ENCODE results near the gene MRPS6.

DNA sequence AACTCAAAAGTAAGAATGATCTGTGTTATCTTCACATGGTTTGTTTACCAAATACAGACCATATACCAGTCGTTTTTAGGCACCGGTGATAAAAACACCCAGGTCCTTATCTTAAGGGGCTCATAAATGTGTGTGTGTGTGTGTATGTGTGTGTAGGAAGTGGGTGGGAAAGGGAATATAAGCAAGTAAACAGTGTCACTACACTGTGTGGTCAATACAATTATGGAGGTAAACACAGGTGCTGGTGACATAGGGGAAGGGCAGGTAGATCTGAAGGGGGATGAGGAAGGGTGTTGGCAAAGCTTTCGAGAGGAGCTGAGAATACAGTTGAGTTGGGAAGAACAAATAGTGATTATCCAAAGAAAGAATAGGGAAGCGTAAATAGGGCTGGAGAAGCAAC is 19.1 kb upstream of the MRPS6 start:
- TF ChIP-seq, protein P1, sequence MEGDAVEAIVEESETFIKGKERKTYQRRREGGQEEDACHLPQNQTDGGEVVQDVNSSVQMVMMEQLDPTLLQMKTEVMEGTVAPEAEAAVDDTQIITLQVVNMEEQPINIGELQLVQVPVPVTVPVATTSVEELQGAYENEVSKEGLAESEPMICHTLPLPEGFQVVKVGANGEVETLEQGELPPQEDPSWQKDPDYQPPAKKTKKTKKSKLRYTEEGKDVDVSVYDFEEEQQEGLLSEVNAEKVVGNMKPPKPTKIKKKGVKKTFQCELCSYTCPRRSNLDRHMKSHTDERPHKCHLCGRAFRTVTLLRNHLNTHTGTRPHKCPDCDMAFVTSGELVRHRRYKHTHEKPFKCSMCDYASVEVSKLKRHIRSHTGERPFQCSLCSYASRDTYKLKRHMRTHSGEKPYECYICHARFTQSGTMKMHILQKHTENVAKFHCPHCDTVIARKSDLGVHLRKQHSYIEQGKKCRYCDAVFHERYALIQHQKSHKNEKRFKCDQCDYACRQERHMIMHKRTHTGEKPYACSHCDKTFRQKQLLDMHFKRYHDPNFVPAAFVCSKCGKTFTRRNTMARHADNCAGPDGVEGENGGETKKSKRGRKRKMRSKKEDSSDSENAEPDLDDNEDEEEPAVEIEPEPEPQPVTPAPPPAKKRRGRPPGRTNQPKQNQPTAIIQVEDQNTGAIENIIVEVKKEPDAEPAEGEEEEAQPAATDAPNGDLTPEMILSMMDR (IDR thresholded peaks at IDR 0.05), result no peak
- TF ChIP-seq POLR2A (IDR thresholded peaks at IDR 0.05), result no peak
